Measurements from ENCODE around the gene DHX9. TPM values are rescaled to one million over a fixed set of nuclear protein-coding genes. Genes with fewer than 3 reads are reported as not detected.
A peak's percentile ranks its signal among the peaks of the same experiment; 100 is the strongest.

Gene DHX9
- total and polyA plus RNA-seq, 10 of the 15 experiments (the other 5 are each of a cell fraction or from before 2014, with no cell fraction given) = 90.7 to 234 (median 217) TPM

GRCh38 chr1:182869241-182869666, 30.1 kb downstream of the DHX9 start:
- RAD21 ChIA-PET (ENCODE audit: unreplicated experiment) = no interaction called here
- in situ Hi-C loops (cut with MboI) (no loop called here), intact Hi-C loops (cut with micrococcal nuclease; ENCODE audit: unreplicated experiment) (no loop called here)
- no peak overlapping the region for H3K9ac ChIP-seq (ENCODE audit: control insufficient read depth, insufficient read depth, low read length)
- FAIRE-seq (no peak), DNase-seq (ENCODE audit: low read depth, low spot score) (no peak), ATAC-seq (peak; percentile 18; the same call in 1 of the 3 replicates)
- POLR2A ChIA-PET = no interaction called here
- H3K27ac ChIP-seq (ENCODE audit: control insufficient read depth, insufficient read depth) = peak overlapping the region; percentile 25; the same call in 1 of the 2 replicates
- CTCF ChIA-PET = interaction anchor here (0.7 to 0.9 kb wide), 2 partner anchors 16 to 19 kb away, joined by 3 read pairs; no protein-coding TSS in a partner anchor
- TF ChIP-seq, protein P1, sequence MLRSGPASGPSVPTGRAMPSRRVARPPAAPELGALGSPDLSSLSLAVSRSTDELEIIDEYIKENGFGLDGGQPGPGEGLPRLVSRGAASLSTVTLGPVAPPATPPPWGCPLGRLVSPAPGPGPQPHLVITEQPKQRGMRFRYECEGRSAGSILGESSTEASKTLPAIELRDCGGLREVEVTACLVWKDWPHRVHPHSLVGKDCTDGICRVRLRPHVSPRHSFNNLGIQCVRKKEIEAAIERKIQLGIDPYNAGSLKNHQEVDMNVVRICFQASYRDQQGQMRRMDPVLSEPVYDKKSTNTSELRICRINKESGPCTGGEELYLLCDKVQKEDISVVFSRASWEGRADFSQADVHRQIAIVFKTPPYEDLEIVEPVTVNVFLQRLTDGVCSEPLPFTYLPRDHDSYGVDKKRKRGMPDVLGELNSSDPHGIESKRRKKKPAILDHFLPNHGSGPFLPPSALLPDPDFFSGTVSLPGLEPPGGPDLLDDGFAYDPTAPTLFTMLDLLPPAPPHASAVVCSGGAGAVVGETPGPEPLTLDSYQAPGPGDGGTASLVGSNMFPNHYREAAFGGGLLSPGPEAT (IDR thresholded peaks at IDR 0.05; ENCODE audit: low read depth) = no peak
- TF ChIP-seq POLR2A (IDR thresholded peaks at IDR 0.05; ENCODE audit: low read depth, low read length) (peak; percentile 38; the same call in 1 of the 2 replicates), CHD4 (IDR thresholded peaks at IDR 0.05) (no peak), KDM1A (IDR thresholded peaks at IDR 0.05; ENCODE audit: borderline replicate concordance) (no peak), MEF2B (IDR thresholded peaks at IDR 0.05; ENCODE audit: partially characterized antibody, poor library complexity, severe bottlenecking) (peak; percentile 50), NR2C1 (IDR thresholded peaks at IDR 0.05) (no peak)
- WGBS (ENCODE audit: insufficient coverage, insufficient replicate concordance, low lambda C conversion rate, missing lambda C conversion rate) = 97% methylated on average over 12 of the region's 12 CpGs
- BruUV-seq (replicated peaks) = no TSS peak
- H3K4me3 ChIP-seq = no peak overlapping the region
- no peaks in the 10 kb centered on the region; the same call in 1 of the 2 replicates for H4K20me1 ChIP-seq (ENCODE audit: control insufficient read depth, insufficient read depth)
- H2AFZ ChIP-seq (ENCODE audit: control insufficient read depth, low read depth, low read length) = no peak overlapping the region
- H3K4me1 ChIP-seq (ENCODE audit: control insufficient read depth, insufficient read depth, low read length) = no peaks in the 10 kb centered on the region
- H3K79me2 ChIP-seq (ENCODE audit: control insufficient read depth, insufficient read depth, low read length) = peaks cover 2% of the 10 kb centered on the region; the same call in 1 of the 2 replicates
- H3K9me3 ChIP-seq (replicated peaks; ENCODE audit: control insufficient read depth, insufficient read depth, low read length) = no peaks in the 10 kb centered on the region
- no peaks in the 10 kb centered on the region for H3K27me3 ChIP-seq (replicated peaks in 1 of 2; ENCODE audit: control insufficient read depth in 2 of 2, insufficient read depth in 2 of 2, low read length in 1 of 2)
- SMC1A ChIA-PET (ENCODE audit: uncharacterized antibody, unreplicated experiment) = no interaction called here
- H3K36me3 ChIP-seq (ENCODE audit: control insufficient read depth in 2 of 2, insufficient read depth in 2 of 2, low read length in 1 of 2) = peaks cover 13 to 57% of the 10 kb centered on the region in 2 experiments
- no peak overlapping the region for H3K4me2 ChIP-seq (ENCODE audit: control insufficient read depth, insufficient read depth)

GRCh38 chr1:182872881-182873280, 33.7 kb downstream of the DHX9 start:
- Histone ChIP-seq H3K9ac (ENCODE audit: control insufficient read depth, insufficient read depth, low read length) (no peak overlapping the region), H3K36me3 (ENCODE audit: control insufficient read depth in 2 of 2, insufficient read depth in 2 of 2, low read length in 1 of 2) (peaks cover 15 to 64% of the 10 kb centered on the region in 2 experiments), H3K27me3 (replicated peaks in 1 of 2; ENCODE audit: control insufficient read depth in 2 of 2, insufficient read depth in 2 of 2, low read length in 1 of 2) (no peaks in the 10 kb centered on the region), H4K20me1 (ENCODE audit: control insufficient read depth, insufficient read depth) (no peaks in the 10 kb centered on the region; the same call in 1 of the 2 replicates), H3K9me3 (replicated peaks; ENCODE audit: control insufficient read depth, insufficient read depth, low read length) (no peaks in the 10 kb centered on the region), H3K27ac (ENCODE audit: control insufficient read depth, insufficient read depth) (no peak overlapping the region), H3K4me1 (ENCODE audit: control insufficient read depth, insufficient read depth, low read length) (no peaks in the 10 kb centered on the region), H3K4me3 (no peak overlapping the region), H3K4me2 (ENCODE audit: control insufficient read depth, insufficient read depth) (no peak overlapping the region), H2AFZ (ENCODE audit: control insufficient read depth, low read depth, low read length) (no peak overlapping the region), H3K79me2 (ENCODE audit: control insufficient read depth, insufficient read depth, low read length) (peaks cover 2% of the 10 kb centered on the region; the same call in 1 of the 2 replicates)
- ChIA-PET POLR2A (no interaction called here), CTCF (interaction anchor here (0.7 kb wide), 1 partner anchor 87 kb away, joined by 3 read pairs; no protein-coding TSS in a partner anchor), SMC1A (ENCODE audit: uncharacterized antibody, unreplicated experiment) (no interaction called here), RAD21 (ENCODE audit: unreplicated experiment) (interaction anchor here (1.4 kb wide), 1 partner anchor 83 kb away, joined by 3 read pairs; no protein-coding TSS in a partner anchor)
- no TSS peak for BruUV-seq (replicated peaks)
- WGBS (ENCODE audit: insufficient coverage, insufficient replicate concordance, low lambda C conversion rate, missing lambda C conversion rate) = 100% methylated on average over 3 of the region's 3 CpGs
- TF ChIP-seq ZNF217 (IDR thresholded peaks at IDR 0.05) (no peak), ZNF384 (IDR thresholded peaks at IDR 0.05; ENCODE audit: borderline replicate concordance, low read depth, low read length) (no peak), RB1 (IDR thresholded peaks at IDR 0.05; ENCODE audit: borderline replicate concordance) (no peak)
- TF ChIP-seq, protein P2, sequence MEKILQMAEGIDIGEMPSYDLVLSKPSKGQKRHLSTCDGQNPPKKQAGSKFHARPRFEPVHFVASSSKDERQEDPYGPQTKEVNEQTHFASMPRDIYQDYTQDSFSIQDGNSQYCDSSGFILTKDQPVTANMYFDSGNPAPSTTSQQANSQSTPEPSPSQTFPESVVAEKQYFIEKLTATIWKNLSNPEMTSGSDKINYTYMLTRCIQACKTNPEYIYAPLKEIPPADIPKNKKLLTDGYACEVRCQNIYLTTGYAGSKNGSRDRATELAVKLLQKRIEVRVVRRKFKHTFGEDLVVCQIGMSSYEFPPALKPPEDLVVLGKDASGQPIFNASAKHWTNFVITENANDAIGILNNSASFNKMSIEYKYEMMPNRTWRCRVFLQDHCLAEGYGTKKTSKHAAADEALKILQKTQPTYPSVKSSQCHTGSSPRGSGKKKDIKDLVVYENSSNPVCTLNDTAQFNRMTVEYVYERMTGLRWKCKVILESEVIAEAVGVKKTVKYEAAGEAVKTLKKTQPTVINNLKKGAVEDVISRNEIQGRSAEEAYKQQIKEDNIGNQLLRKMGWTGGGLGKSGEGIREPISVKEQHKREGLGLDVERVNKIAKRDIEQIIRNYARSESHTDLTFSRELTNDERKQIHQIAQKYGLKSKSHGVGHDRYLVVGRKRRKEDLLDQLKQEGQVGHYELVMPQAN (conservative IDR thresholded peaks at IDR 0.05) = no peak
- ATAC-seq (no peak), DNase-seq (ENCODE audit: low read depth, low spot score) (no peak), FAIRE-seq (no peak)
- intact Hi-C loops (cut with micrococcal nuclease; ENCODE audit: unreplicated experiment) = no loop called here
- in situ Hi-C loops (cut with MboI) = no loop called here
